ENCODE results near the gene PRKCH.

- TF ChIP-seq CTCF (IDR thresholded peaks at IDR 0.05) = no peak
- TF ChIP-seq POLR2A (IDR thresholded peaks at IDR 0.05) = no peak
Measured at GRCh38 chr14:61365667-61366212, 44.4 kb downstream of the PRKCH start.
